DOHH2 (cell line): ENCODE data around the gene CDH4.

Experiments used
- EZH2phosphoT487 ChIP-seq: fragments of 200-600 bp; sonication (generic); IDR thresholded peaks from 2 replicates; pipeline ENCODE4 v1.6.1; 2017; ENCODE audit warnings: borderline replicate concordance, mild to moderate bottlenecking, antibody characterized with exemption, low read length, moderate library complexity, mixed read lengths
- TF ChIP-seq, protein P1 (sequence below): fragments of 200-600 bp; sonication (generic); IDR thresholded peaks from one replicate; pipeline ENCODE4 v1.5.1; 2014; ENCODE audit warnings: antibody characterized with exemption, mild to moderate bottlenecking, low read depth, low read length; ENCODE audit not compliant: poor library complexity, severe bottlenecking

DNA sequence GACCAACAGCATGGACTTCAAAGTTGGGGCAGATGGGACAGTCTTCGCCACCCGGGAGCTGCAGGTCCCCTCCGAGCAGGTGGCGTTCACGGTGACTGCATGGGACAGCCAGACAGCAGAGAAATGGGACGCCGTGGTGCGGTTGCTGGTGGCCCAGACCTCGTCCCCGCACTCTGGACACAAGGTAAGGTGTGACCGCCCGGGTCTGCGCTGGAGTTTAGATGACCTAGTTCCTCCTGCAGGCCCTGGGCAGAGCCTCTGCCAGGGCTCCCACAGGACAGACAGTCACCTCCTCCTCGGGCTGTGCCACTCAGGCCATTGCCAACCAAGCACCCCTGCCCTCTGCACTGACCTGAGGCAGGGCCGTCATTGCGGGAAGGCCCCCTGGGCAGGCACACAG, 491.5 kb downstream of the CDH4 start:
- TF ChIP-seq, protein P1, sequence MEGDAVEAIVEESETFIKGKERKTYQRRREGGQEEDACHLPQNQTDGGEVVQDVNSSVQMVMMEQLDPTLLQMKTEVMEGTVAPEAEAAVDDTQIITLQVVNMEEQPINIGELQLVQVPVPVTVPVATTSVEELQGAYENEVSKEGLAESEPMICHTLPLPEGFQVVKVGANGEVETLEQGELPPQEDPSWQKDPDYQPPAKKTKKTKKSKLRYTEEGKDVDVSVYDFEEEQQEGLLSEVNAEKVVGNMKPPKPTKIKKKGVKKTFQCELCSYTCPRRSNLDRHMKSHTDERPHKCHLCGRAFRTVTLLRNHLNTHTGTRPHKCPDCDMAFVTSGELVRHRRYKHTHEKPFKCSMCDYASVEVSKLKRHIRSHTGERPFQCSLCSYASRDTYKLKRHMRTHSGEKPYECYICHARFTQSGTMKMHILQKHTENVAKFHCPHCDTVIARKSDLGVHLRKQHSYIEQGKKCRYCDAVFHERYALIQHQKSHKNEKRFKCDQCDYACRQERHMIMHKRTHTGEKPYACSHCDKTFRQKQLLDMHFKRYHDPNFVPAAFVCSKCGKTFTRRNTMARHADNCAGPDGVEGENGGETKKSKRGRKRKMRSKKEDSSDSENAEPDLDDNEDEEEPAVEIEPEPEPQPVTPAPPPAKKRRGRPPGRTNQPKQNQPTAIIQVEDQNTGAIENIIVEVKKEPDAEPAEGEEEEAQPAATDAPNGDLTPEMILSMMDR = no peak
- no peak for TF ChIP-seq EZH2phosphoT487
